ENCODE results near the gene MYL10. TPM values are rescaled to one million over a fixed set of nuclear protein-coding genes. Genes with fewer than 3 reads are reported as not detected.

Gene MYL10
- total RNA-seq, 1 experiment from 2014 or later, result not detected

DNA sequence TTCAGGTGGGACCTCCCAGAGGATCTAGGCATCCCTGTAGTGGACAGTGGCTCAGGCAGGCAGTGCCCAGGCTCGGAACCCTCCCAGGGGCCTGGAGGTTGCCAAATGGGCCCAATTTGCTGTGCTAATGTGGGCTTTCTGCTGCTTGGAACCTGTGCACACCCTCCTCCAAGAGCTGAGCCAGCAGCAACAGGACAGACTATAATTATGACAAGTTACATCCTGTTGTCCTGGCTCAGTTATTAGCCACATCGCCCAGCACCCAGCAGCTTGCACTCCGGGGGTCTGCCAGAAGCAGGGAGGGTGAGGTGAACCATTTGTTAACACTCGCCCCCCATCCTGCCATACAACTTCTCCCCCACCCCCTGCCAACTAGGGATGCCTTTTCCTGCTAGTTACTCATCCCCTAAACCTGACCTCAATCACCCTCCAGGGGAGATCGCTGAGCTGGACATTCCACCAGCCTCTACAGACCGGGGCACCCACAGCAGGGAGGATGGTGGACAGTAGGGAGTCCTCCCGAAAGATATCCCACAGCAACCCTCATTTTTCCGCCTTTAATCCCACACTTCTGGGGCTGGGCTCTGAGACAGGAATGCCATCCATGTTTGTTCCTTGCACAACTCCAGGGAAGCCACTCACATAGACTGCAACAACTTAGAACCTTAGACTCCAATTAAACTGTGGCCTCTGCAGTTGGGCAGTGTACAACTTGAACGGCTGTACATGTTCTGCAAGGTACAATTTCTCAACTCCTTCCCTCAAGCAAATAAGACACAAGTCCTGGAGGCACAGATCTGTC is 7.9 kb upstream of the MYL10 start:
- H3K36me3 ChIP-seq (ENCODE audit: low read depth), result no peaks in the 10 kb centered on the region
- H3K4me3 ChIP-seq, result no peak overlapping the region
- peaks cover 7% of the 10 kb centered on the region; the same call in 1 of the 2 replicates for H3F3A ChIP-seq (ENCODE audit: insufficient read depth, low read depth)
- H3K27ac ChIP-seq, result no peak overlapping the region
- intact Hi-C loops (cut with micrococcal nuclease; ENCODE audit: unreplicated experiment), result no loop called here
- no peak for DNase-seq
- no peak overlapping the region for H2AFZ ChIP-seq
- H3K9me2 ChIP-seq (ENCODE audit: insufficient read depth), result no peaks in the 10 kb centered on the region
- no peaks in the 10 kb centered on the region for H3K9me3 ChIP-seq (ENCODE audit: insufficient read depth, low read depth)
- ChIA-PET CTCF (no interaction called here), POLR2A (ENCODE audit: unreplicated experiment) (no interaction called here)
- no peaks in the 10 kb centered on the region for H3K79me2 ChIP-seq (ENCODE audit: low read depth)
- no peaks in the 10 kb centered on the region for H3K27me3 ChIP-seq (ENCODE audit: insufficient read depth, low read depth)
- no TSS peak for BruUV-seq (replicated peaks)
- peaks cover 10% of the 10 kb centered on the region for H3K4me1 ChIP-seq (replicated peaks; ENCODE audit: insufficient read depth)
- no peaks in the 10 kb centered on the region for H4K20me1 ChIP-seq (ENCODE audit: insufficient read depth)
- no peak for TF ChIP-seq EZH2 (IDR thresholded peaks at IDR 0.05; ENCODE audit: low read depth)
- TF ChIP-seq, protein P1, sequence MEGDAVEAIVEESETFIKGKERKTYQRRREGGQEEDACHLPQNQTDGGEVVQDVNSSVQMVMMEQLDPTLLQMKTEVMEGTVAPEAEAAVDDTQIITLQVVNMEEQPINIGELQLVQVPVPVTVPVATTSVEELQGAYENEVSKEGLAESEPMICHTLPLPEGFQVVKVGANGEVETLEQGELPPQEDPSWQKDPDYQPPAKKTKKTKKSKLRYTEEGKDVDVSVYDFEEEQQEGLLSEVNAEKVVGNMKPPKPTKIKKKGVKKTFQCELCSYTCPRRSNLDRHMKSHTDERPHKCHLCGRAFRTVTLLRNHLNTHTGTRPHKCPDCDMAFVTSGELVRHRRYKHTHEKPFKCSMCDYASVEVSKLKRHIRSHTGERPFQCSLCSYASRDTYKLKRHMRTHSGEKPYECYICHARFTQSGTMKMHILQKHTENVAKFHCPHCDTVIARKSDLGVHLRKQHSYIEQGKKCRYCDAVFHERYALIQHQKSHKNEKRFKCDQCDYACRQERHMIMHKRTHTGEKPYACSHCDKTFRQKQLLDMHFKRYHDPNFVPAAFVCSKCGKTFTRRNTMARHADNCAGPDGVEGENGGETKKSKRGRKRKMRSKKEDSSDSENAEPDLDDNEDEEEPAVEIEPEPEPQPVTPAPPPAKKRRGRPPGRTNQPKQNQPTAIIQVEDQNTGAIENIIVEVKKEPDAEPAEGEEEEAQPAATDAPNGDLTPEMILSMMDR (conservative IDR thresholded peaks at IDR 0.05), result no peak
- H3K4me2 ChIP-seq, result no peak overlapping the region

DNA sequence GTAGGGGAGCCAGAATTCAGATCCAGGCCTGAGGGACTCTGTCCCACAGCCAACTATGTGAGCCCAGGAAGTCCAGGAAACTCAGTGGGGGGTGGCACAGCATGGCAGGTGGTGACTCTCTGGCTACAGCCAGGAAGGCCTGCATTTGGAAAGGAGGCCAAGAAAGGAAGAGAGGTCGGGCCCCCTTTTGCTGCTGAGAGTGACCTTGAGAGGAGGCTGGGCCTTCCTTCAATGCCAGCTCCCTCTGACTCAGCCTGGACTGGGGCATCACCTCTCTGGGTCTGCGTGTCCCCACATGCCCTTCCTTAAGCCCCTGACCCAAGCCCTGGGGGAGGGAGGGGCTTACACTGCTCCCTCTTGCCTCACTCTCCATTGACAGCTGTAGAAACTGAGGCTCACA is 6.4 kb upstream of the MYL10 start:
- Histone ChIP-seq H2AFZ (no peak overlapping the region), H3K4me2 (no peak overlapping the region), H3K27ac (no peak overlapping the region), H3K9me2 (ENCODE audit: insufficient read depth) (no peaks in the 10 kb centered on the region), H3K9me3 (ENCODE audit: insufficient read depth, low read depth) (no peaks in the 10 kb centered on the region), H3K36me3 (ENCODE audit: low read depth) (no peaks in the 10 kb centered on the region), H3K79me2 (ENCODE audit: low read depth) (no peaks in the 10 kb centered on the region), H3K27me3 (ENCODE audit: insufficient read depth, low read depth) (no peaks in the 10 kb centered on the region), H4K20me1 (ENCODE audit: insufficient read depth) (no peaks in the 10 kb centered on the region), H3K4me3 (no peak overlapping the region), H3F3A (ENCODE audit: insufficient read depth, low read depth) (peaks cover 22% of the 10 kb centered on the region; the same call in 1 of the 2 replicates), H3K4me1 (replicated peaks; ENCODE audit: insufficient read depth) (peaks cover 25% of the 10 kb centered on the region)
- no peak for TF ChIP-seq EZH2 (IDR thresholded peaks at IDR 0.05; ENCODE audit: low read depth)
- TF ChIP-seq, protein P1 (conservative IDR thresholded peaks at IDR 0.05), result no peak
- intact Hi-C loops (cut with micrococcal nuclease; ENCODE audit: unreplicated experiment), result no loop called here
- DNase-seq, result no peak
- no TSS peak for BruUV-seq (replicated peaks)
- ChIA-PET POLR2A (ENCODE audit: unreplicated experiment) (interaction anchor here (0.7 kb wide), 1 partner anchor 17 kb away, joined by 10 read pairs; no protein-coding TSS in a partner anchor), CTCF (no interaction called here)

DNA sequence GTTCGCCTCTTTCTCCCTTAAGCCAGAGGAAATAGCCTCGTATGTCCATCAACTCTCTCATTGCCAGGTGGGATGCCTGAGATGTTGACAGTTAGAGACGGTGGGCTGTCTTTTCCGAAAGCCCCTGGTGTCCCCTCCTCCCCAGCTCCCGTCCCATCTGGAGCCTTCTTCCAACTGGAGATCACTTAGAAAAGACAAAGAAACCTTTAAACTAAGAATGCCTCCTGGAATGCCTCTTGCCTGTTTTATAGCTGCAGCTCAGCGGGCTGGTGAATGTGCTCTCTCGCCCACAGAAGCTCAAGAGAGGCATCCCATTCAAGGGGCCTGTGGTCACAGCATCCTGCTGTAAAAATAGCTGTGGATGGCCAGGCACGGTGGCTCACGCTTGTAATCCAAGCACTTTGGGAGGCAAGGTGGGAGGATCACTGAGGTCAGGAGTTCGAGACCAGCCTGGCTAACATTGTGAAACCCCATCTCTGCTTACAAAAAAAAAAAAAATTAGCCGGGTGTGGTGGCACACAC is 5.2 kb upstream of the MYL10 start:
- Histone ChIP-seq H3K36me3 (ENCODE audit: low read depth) (no peaks in the 10 kb centered on the region), H3K9me2 (ENCODE audit: insufficient read depth) (no peaks in the 10 kb centered on the region), H3K27me3 (ENCODE audit: insufficient read depth, low read depth) (no peaks in the 10 kb centered on the region), H2AFZ (no peak overlapping the region), H4K20me1 (ENCODE audit: insufficient read depth) (no peaks in the 10 kb centered on the region), H3K27ac (no peak overlapping the region), H3K4me3 (no peak overlapping the region), H3F3A (ENCODE audit: insufficient read depth, low read depth) (peaks cover 23% of the 10 kb centered on the region; the same call in 1 of the 2 replicates), H3K4me1 (replicated peaks; ENCODE audit: insufficient read depth) (peaks cover 30% of the 10 kb centered on the region), H3K9me3 (ENCODE audit: insufficient read depth, low read depth) (no peaks in the 10 kb centered on the region), H3K4me2 (no peak overlapping the region), H3K79me2 (ENCODE audit: low read depth) (no peaks in the 10 kb centered on the region)
- ChIA-PET POLR2A (ENCODE audit: unreplicated experiment) (no interaction called here), CTCF (interaction anchor here (0.6 kb wide), 1 partner anchor 287 kb away, joined by 4 read pairs; no protein-coding TSS in a partner anchor)
- TF ChIP-seq, protein P1 (conservative IDR thresholded peaks at IDR 0.05), result no peak
- TF ChIP-seq EZH2 (IDR thresholded peaks at IDR 0.05; ENCODE audit: low read depth), result no peak
- BruUV-seq (replicated peaks), result no TSS peak
- intact Hi-C loops (cut with micrococcal nuclease; ENCODE audit: unreplicated experiment), result no loop called here
- no peak for DNase-seq
